K562 (cell line): ENCODE results near the gene MSRB3. TPM values are rescaled to one million over a fixed set of nuclear protein-coding genes. Genes with fewer than 3 reads are reported as not detected.

Experiments
- EP300 ChIP-seq: IDR thresholded peaks from 2 replicates; pipeline ENCODE4 v1.6.1; 2012; ENCODE audit warnings: low read length, improper control_type of control experiment
- RAD51 ChIP-seq: fragments of 450-650 bp; IDR thresholded peaks from 2 replicates; pipeline ENCODE4 v1.7.1; 2016; ENCODE audit warnings: low read depth, mild to moderate bottlenecking, borderline replicate concordance
- ZKSCAN8 ChIP-seq: fragments of 200-800 bp; sonication (Bioruptor generic); IDR thresholded peaks from 2 replicates; pipeline ENCODE4 v1.6.1; 2016; ENCODE audit warnings: missing genetic modification characterization, missing compliant biosample characterization
- polyA plus RNA-seq, 8 experiments: library from polyadenylated mRNA; depleted of rRNA in 4 of 8; stranded (reverse) in 5 of 8; unstranded in 3 of 8; fragments of >200 nt; fragmentation: Nextera tagmentation in 2 of 8; fragmentation: Illumina TruSeq in 1 of 8; extraction: Ambion mirVana in 2 of 8; extraction: Trizol in 1 of 8; gene quantifications; 2 replicates each; pipeline versions ENCODE4 v1.2.1 to v1.2.3, GENCODE V29; 2011 to 2014; ENCODE audit warnings: inconsistent platforms in 1 of 8, missing spikeins in 1 of 8
- total RNA-seq, 7 experiments: library from RNA; depleted of rRNA in 6 of 7; stranded (reverse); fragments of >200 nt in 6 of 7; fragmentation: Illumina TruSeq in 2 of 7; extraction: Trizol in 2 of 7; gene quantifications; 2 replicates each; pipeline versions ENCODE4 v1.2.1 to v1.2.3, GENCODE V29; 2011 to 2021; ENCODE audit warnings: low replicate concordance in 1 of 7
- TF ChIP-seq, protein P1 (sequence below): fragments of 200-600 bp; sonication (generic); IDR thresholded peaks from one replicate; pipeline ENCODE4 v1.6.1; 2012; ENCODE audit warnings: mild to moderate bottlenecking, low read depth, low read length, inconsistent platforms
- TF ChIP-seq, protein P2 (sequence below): fragments of 450-650 bp; conservative IDR thresholded peaks from 2 replicates; pipeline ENCODE4 v1.6.1; 2016; ENCODE audit warnings: missing genetic modification characterization, low read depth, mild to moderate bottlenecking, missing compliant biosample characterization, moderate library complexity
- TF ChIP-seq, protein P3 (sequence below): sonication (generic); formaldehyde crosslinking; IDR thresholded peaks from 2 replicates; pipeline ENCODE4 v1.8.0; 2022; ENCODE audit warnings: mild to moderate bottlenecking, missing genetic modification reagents

MSRB3 gene
- total and polyA plus RNA-seq, 9 of the 15 experiments (the other 6 are each of a cell fraction or from before 2014, with no cell fraction given), result 0.04 TPM; not detected in 8

DNA sequence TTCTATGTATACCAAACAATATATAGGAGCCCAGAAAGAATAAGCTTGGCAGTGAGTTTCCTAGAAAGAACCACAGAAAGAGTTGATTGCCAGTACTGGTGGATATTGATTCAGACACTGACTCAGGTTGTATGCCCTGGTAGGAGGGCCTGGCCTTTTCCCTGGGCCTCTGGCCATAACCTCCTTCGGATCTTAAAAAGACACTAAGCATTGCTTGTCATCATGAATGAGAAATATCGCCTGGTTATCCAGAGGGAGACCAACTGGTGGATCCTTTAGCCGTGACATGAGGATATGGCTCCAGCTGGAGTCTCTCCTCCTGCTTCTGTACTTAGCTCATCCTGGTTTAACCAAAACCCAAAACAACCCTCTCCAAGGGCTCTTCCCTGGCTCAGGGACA lies 231.5 kb downstream of the MSRB3 start (continued):
- TF ChIP-seq, protein P1, sequence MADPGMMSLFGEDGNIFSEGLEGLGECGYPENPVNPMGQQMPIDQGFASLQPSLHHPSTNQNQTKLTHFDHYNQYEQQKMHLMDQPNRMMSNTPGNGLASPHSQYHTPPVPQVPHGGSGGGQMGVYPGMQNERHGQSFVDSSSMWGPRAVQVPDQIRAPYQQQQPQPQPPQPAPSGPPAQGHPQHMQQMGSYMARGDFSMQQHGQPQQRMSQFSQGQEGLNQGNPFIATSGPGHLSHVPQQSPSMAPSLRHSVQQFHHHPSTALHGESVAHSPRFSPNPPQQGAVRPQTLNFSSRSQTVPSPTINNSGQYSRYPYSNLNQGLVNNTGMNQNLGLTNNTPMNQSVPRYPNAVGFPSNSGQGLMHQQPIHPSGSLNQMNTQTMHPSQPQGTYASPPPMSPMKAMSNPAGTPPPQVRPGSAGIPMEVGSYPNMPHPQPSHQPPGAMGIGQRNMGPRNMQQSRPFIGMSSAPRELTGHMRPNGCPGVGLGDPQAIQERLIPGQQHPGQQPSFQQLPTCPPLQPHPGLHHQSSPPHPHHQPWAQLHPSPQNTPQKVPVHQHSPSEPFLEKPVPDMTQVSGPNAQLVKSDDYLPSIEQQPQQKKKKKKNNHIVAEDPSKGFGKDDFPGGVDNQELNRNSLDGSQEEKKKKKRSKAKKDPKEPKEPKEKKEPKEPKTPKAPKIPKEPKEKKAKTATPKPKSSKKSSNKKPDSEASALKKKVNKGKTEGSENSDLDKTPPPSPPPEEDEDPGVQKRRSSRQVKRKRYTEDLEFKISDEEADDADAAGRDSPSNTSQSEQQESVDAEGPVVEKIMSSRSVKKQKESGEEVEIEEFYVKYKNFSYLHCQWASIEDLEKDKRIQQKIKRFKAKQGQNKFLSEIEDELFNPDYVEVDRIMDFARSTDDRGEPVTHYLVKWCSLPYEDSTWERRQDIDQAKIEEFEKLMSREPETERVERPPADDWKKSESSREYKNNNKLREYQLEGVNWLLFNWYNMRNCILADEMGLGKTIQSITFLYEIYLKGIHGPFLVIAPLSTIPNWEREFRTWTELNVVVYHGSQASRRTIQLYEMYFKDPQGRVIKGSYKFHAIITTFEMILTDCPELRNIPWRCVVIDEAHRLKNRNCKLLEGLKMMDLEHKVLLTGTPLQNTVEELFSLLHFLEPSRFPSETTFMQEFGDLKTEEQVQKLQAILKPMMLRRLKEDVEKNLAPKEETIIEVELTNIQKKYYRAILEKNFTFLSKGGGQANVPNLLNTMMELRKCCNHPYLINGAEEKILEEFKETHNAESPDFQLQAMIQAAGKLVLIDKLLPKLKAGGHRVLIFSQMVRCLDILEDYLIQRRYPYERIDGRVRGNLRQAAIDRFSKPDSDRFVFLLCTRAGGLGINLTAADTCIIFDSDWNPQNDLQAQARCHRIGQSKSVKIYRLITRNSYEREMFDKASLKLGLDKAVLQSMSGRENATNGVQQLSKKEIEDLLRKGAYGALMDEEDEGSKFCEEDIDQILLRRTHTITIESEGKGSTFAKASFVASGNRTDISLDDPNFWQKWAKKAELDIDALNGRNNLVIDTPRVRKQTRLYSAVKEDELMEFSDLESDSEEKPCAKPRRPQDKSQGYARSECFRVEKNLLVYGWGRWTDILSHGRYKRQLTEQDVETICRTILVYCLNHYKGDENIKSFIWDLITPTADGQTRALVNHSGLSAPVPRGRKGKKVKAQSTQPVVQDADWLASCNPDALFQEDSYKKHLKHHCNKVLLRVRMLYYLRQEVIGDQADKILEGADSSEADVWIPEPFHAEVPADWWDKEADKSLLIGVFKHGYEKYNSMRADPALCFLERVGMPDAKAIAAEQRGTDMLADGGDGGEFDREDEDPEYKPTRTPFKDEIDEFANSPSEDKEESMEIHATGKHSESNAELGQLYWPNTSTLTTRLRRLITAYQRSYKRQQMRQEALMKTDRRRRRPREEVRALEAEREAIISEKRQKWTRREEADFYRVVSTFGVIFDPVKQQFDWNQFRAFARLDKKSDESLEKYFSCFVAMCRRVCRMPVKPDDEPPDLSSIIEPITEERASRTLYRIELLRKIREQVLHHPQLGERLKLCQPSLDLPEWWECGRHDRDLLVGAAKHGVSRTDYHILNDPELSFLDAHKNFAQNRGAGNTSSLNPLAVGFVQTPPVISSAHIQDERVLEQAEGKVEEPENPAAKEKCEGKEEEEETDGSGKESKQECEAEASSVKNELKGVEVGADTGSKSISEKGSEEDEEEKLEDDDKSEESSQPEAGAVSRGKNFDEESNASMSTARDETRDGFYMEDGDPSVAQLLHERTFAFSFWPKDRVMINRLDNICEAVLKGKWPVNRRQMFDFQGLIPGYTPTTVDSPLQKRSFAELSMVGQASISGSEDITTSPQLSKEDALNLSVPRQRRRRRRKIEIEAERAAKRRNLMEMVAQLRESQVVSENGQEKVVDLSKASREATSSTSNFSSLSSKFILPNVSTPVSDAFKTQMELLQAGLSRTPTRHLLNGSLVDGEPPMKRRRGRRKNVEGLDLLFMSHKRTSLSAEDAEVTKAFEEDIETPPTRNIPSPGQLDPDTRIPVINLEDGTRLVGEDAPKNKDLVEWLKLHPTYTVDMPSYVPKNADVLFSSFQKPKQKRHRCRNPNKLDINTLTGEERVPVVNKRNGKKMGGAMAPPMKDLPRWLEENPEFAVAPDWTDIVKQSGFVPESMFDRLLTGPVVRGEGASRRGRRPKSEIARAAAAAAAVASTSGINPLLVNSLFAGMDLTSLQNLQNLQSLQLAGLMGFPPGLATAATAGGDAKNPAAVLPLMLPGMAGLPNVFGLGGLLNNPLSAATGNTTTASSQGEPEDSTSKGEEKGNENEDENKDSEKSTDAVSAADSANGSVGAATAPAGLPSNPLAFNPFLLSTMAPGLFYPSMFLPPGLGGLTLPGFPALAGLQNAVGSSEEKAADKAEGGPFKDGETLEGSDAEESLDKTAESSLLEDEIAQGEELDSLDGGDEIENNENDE, result no peak
- TF ChIP-seq, protein P2, sequence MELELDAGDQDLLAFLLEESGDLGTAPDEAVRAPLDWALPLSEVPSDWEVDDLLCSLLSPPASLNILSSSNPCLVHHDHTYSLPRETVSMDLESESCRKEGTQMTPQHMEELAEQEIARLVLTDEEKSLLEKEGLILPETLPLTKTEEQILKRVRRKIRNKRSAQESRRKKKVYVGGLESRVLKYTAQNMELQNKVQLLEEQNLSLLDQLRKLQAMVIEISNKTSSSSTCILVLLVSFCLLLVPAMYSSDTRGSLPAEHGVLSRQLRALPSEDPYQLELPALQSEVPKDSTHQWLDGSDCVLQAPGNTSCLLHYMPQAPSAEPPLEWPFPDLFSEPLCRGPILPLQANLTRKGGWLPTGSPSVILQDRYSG (tag), result no peak
- TF ChIP-seq ZKSCAN8 (CRISPR knock-in tag) (no peak), EP300 (no peak), RAD51 (no peak)
- TF ChIP-seq, protein P3, sequence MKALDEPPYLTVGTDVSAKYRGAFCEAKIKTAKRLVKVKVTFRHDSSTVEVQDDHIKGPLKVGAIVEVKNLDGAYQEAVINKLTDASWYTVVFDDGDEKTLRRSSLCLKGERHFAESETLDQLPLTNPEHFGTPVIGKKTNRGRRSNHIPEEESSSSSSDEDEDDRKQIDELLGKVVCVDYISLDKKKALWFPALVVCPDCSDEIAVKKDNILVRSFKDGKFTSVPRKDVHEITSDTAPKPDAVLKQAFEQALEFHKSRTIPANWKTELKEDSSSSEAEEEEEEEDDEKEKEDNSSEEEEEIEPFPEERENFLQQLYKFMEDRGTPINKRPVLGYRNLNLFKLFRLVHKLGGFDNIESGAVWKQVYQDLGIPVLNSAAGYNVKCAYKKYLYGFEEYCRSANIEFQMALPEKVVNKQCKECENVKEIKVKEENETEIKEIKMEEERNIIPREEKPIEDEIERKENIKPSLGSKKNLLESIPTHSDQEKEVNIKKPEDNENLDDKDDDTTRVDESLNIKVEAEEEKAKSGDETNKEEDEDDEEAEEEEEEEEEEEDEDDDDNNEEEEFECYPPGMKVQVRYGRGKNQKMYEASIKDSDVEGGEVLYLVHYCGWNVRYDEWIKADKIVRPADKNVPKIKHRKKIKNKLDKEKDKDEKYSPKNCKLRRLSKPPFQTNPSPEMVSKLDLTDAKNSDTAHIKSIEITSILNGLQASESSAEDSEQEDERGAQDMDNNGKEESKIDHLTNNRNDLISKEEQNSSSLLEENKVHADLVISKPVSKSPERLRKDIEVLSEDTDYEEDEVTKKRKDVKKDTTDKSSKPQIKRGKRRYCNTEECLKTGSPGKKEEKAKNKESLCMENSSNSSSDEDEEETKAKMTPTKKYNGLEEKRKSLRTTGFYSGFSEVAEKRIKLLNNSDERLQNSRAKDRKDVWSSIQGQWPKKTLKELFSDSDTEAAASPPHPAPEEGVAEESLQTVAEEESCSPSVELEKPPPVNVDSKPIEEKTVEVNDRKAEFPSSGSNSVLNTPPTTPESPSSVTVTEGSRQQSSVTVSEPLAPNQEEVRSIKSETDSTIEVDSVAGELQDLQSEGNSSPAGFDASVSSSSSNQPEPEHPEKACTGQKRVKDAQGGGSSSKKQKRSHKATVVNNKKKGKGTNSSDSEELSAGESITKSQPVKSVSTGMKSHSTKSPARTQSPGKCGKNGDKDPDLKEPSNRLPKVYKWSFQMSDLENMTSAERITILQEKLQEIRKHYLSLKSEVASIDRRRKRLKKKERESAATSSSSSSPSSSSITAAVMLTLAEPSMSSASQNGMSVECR (CRISPR knock-in tag), result no peak
